A549 treated with GW870086 at 1 μM for 4 hours (cell line): Measurements from ENCODE around the gene NKX2-4. TPM values are rescaled to one million over a fixed set of nuclear protein-coding genes. Genes with fewer than 3 reads are reported as not detected.

ENCODE experiments used
- total RNA-seq: library from RNA; stranded (reverse); fragments of 200-300 nt; extraction: Qiagen RNA extraction; gene quantifications from 5 replicates; pipeline ENCODE4 v1.2.3, GENCODE V29; 2022; ENCODE audit warnings: low read depth

Gene NKX2-4
- total RNA-seq, result not detected in 5 replicates

GRCh38 chr20:21397341-21398108, at the start of gene NKX2-4:
NKX2-4 (minus strand) TSS chr20:21397526; CDS start chr20:21397399, 127 bp downstream.

Other genes starting within 250 kb of the NKX2-4 start
- gene XRN2, start 94.2 kb downstream of the NKX2-4 start, total RNA-seq, result 86.9 to 109 TPM (median 98.4 TPM) in 5 replicates
- not detected in 5 replicates for gene NKX2-2, start 116.5 kb upstream of the NKX2-4 start, total RNA-seq